ENCODE measurements around the gene ARID1B. TPM values are rescaled to one million over a fixed set of nuclear protein-coding genes. Genes with fewer than 3 reads are reported as not detected.

ARID1B gene
- total RNA-seq, 1 donor: 55.0 TPM

- peak; percentile 89 for DNase-seq (ENCODE audit: insufficient read length, low spot score, missing footprints)
- Histone ChIP-seq H3K27ac (ENCODE audit: low read depth, low read length) (peak overlapping the region; percentile 55), H3K27me3 (ENCODE audit: insufficient read depth, low read length) (no peaks in the 10 kb centered on the region), H3K4me2 (ENCODE audit: insufficient read depth, low read length) (peak overlapping the region; percentile 74), H3K4me3 (ENCODE audit: insufficient read depth, low read length) (peak overlapping the region; percentile 57), H2AFZ (ENCODE audit: low read length) (peak overlapping the region; percentile 7), H4K20me1 (ENCODE audit: insufficient read depth, low read length) (peaks cover 40% of the 10 kb centered on the region), H3K36me3 (ENCODE audit: insufficient read depth, low read length) (no peaks in the 10 kb centered on the region), H3K9me3 (ENCODE audit: low read depth, low read length) (no peaks in the 10 kb centered on the region), H3K4me1 (ENCODE audit: insufficient read depth, low read length) (peaks cover 13% of the 10 kb centered on the region), H3K79me2 (ENCODE audit: insufficient read depth, low read length) (peaks cover 90% of the 10 kb centered on the region)
- peak; percentile 32 for TF ChIP-seq CTCF (IDR thresholded peaks at IDR 0.05; ENCODE audit: extremely low read depth, low read depth, low read length)
Measured at GRCh38 chr6:156866220-156867015, 89.2 kb downstream of the ARID1B start.

GRCh38 chr6:156867121-156867520, 89.9 kb downstream of the ARID1B start:
- H3K9me3 ChIP-seq (ENCODE audit: low read depth, low read length): no peaks in the 10 kb centered on the region
- no peak for DNase-seq (ENCODE audit: insufficient read length, low spot score, missing footprints)
- H3K79me2 ChIP-seq (ENCODE audit: insufficient read depth, low read length): peaks cover 90% of the 10 kb centered on the region

GRCh38 chr6:156868385-156868784, 91.2 kb downstream of the ARID1B start:
- Histone ChIP-seq H3K4me2 (ENCODE audit: insufficient read depth, low read length) (no peak overlapping the region), H2AFZ (ENCODE audit: low read length) (no peak overlapping the region), H3K4me3 (ENCODE audit: insufficient read depth, low read length) (no peak overlapping the region), H4K20me1 (ENCODE audit: insufficient read depth, low read length) (peaks cover 27% of the 10 kb centered on the region), H3K27ac (ENCODE audit: low read depth, low read length) (no peak overlapping the region), H3K36me3 (ENCODE audit: insufficient read depth, low read length) (no peaks in the 10 kb centered on the region), H3K4me1 (ENCODE audit: insufficient read depth, low read length) (peaks cover 13% of the 10 kb centered on the region), H3K9me3 (ENCODE audit: low read depth, low read length) (no peaks in the 10 kb centered on the region), H3K27me3 (ENCODE audit: insufficient read depth, low read length) (no peaks in the 10 kb centered on the region), H3K79me2 (ENCODE audit: insufficient read depth, low read length) (peaks cover 87% of the 10 kb centered on the region)
- no peak for DNase-seq (ENCODE audit: insufficient read length, low spot score, missing footprints)
- TF ChIP-seq CTCF (IDR thresholded peaks at IDR 0.05; ENCODE audit: extremely low read depth, low read depth, low read length): no peak

More at GRCh38 chr6:156867121-156867520, 89.9 kb downstream of the ARID1B start:
- Histone ChIP-seq H3K4me3 (ENCODE audit: insufficient read depth, low read length) (no peak overlapping the region), H2AFZ (ENCODE audit: low read length) (no peak overlapping the region), H4K20me1 (ENCODE audit: insufficient read depth, low read length) (peaks cover 34% of the 10 kb centered on the region), H3K36me3 (ENCODE audit: insufficient read depth, low read length) (no peaks in the 10 kb centered on the region), H3K27ac (ENCODE audit: low read depth, low read length) (no peak overlapping the region), H3K4me2 (ENCODE audit: insufficient read depth, low read length) (peak overlapping the region; percentile 74), H3K4me1 (ENCODE audit: insufficient read depth, low read length) (peaks cover 13% of the 10 kb centered on the region), H3K27me3 (ENCODE audit: insufficient read depth, low read length) (no peaks in the 10 kb centered on the region)
- TF ChIP-seq CTCF (IDR thresholded peaks at IDR 0.05; ENCODE audit: extremely low read depth, low read depth, low read length): no peak

- Histone ChIP-seq H3K79me2 (ENCODE audit: insufficient read depth, low read length) (peaks cover 91% of the 10 kb centered on the region), H3K27ac (ENCODE audit: low read depth, low read length) (no peak overlapping the region), H3K4me1 (ENCODE audit: insufficient read depth, low read length) (peaks cover 13% of the 10 kb centered on the region), H4K20me1 (ENCODE audit: insufficient read depth, low read length) (peaks cover 28% of the 10 kb centered on the region), H3K9me3 (ENCODE audit: low read depth, low read length) (no peaks in the 10 kb centered on the region), H3K27me3 (ENCODE audit: insufficient read depth, low read length) (no peaks in the 10 kb centered on the region), H3K4me3 (ENCODE audit: insufficient read depth, low read length) (no peak overlapping the region), H2AFZ (ENCODE audit: low read length) (no peak overlapping the region), H3K36me3 (ENCODE audit: insufficient read depth, low read length) (no peaks in the 10 kb centered on the region), H3K4me2 (ENCODE audit: insufficient read depth, low read length) (no peak overlapping the region)
- DNase-seq (ENCODE audit: insufficient read length, low spot score, missing footprints): no peak
- no peak for TF ChIP-seq CTCF (IDR thresholded peaks at IDR 0.05; ENCODE audit: extremely low read depth, low read depth, low read length)
Measured at GRCh38 chr6:156869980-156870398, 92.8 kb downstream of the ARID1B start.
